Measurements from ENCODE around the gene FGFRL1.

FGFRL1 gene

DNA sequence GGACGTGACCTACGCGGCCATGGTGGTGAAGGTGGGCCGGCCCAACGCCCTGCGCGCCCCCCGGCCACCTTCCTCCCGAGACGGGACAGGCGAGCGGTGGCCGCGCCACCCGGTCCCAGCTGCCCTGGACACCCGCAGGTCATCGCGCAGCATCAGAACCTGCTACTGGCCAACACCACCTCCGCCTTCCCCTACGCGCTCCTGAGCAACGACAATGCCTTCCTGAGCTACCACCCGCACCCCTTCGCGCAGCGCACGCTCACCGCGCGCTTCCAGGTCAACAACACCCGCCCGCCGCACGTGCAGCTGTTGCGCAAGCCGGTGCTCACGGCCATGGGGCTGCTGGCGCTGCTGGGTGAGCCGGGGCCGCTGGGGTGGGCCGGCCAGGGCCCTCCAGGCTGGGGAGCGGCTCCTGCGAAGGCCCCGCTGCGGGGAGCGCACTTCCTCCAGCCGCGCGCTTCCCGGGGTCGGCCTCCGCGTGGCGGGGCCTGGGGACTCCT is 9.2 kb upstream of the FGFRL1 start:
- no peak overlapping the region for H3K4me3 ChIP-seq (ENCODE audit: low read length)
- TF ChIP-seq, protein P1, sequence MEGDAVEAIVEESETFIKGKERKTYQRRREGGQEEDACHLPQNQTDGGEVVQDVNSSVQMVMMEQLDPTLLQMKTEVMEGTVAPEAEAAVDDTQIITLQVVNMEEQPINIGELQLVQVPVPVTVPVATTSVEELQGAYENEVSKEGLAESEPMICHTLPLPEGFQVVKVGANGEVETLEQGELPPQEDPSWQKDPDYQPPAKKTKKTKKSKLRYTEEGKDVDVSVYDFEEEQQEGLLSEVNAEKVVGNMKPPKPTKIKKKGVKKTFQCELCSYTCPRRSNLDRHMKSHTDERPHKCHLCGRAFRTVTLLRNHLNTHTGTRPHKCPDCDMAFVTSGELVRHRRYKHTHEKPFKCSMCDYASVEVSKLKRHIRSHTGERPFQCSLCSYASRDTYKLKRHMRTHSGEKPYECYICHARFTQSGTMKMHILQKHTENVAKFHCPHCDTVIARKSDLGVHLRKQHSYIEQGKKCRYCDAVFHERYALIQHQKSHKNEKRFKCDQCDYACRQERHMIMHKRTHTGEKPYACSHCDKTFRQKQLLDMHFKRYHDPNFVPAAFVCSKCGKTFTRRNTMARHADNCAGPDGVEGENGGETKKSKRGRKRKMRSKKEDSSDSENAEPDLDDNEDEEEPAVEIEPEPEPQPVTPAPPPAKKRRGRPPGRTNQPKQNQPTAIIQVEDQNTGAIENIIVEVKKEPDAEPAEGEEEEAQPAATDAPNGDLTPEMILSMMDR (conservative IDR thresholded peaks at IDR 0.05; ENCODE audit: low read depth, low read length) = no peak
- no peak for DNase-seq (ENCODE audit: low read depth)

DNA sequence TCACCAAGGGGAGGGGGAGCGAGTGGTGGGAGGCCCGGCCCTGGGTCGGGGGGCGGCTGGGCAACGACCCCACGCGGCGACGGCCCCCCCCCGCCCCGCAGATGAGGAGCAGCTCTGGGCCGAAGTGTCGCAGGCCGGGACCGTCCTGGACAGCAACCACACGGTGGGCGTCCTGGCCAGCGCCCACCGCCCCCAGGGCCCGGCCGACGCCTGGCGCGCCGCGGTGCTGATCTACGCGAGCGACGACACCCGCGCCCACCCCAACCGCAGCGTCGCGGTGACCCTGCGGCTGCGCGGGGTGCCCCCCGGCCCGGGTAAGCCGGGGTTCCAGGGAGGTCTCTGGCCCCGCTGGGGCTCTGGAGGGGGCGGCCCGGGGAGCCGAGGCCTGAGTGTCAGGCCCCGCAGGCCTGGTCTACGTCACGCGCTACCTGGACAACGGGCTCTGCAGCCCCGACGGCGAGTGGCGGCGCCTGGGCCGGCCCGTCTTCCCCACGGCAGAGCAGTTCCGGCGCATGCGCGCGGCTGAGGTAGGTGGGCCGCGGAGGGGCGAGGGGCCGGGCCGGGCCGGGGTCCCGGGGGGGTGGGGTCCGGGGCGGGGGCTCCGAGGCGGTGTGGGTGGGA is 8.7 kb upstream of the FGFRL1 start:
- no peak overlapping the region for H3K4me3 ChIP-seq (ENCODE audit: low read length)
- TF ChIP-seq, protein P1 (conservative IDR thresholded peaks at IDR 0.05; ENCODE audit: low read depth, low read length) = no peak
- DNase-seq (ENCODE audit: low read depth) = no peak

DNA sequence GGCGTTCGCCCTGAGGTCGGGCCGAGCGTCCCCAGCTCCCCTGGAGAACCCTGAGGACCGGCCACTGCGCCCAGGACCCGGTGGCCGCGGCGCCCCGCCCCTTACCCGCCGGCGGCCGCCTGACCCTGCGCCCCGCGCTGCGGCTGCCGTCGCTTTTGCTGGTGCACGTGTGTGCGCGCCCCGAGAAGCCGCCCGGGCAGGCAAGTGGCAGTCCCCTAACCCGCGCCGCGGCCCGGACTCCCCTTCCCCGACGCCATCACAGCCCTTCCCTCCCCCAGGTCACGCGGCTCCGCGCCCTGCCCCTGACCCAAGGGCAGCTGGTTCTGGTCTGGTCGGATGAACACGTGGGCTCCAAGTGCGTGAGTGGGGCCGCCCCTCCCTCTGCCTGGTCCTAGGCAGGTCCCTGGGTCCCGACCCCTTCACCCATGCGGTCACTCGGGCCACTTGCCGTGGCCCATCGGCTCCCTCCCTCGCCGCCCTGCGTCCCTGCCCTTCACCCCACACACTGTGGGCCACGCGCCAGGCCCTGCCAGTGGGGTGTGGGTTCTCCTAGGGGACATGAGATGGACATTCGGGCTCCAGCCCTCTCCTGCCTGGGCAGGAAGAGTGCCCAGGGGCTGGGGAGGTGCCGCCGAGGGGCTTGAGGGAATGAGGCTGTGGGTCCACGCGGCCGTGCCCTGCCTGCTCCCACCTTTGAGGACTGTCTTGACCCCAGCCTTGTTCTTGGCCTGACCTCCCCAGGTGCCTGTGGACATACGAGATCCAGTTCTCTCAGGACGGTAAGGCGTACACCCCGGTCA is 8.0 kb upstream of the FGFRL1 start:
- H3K4me3 ChIP-seq (ENCODE audit: low read length) = no peak overlapping the region
- TF ChIP-seq, protein P1 (conservative IDR thresholded peaks at IDR 0.05; ENCODE audit: low read depth, low read length) = no peak
- DNase-seq (ENCODE audit: low read depth) = no peak

DNA sequence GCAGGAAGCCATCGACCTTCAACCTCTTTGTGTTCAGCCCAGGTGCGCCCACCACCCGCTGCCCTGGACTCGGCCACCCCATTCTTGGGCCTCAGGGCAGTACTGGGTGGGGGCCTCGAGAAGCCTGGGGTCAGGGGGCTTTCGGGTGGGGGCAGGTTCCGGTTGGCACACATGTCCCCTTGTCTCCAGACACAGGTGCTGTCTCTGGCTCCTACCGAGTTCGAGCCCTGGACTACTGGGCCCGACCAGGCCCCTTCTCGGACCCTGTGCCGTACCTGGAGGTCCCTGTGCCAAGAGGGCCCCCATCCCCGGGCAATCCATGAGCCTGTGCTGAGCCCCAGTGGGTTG is 7.4 kb upstream of the FGFRL1 start:
- TF ChIP-seq, protein P1 (conservative IDR thresholded peaks at IDR 0.05; ENCODE audit: low read depth, low read length) = no peak
- no peak overlapping the region for H3K4me3 ChIP-seq (ENCODE audit: low read length)
- no peak for DNase-seq (ENCODE audit: low read depth)

DNA sequence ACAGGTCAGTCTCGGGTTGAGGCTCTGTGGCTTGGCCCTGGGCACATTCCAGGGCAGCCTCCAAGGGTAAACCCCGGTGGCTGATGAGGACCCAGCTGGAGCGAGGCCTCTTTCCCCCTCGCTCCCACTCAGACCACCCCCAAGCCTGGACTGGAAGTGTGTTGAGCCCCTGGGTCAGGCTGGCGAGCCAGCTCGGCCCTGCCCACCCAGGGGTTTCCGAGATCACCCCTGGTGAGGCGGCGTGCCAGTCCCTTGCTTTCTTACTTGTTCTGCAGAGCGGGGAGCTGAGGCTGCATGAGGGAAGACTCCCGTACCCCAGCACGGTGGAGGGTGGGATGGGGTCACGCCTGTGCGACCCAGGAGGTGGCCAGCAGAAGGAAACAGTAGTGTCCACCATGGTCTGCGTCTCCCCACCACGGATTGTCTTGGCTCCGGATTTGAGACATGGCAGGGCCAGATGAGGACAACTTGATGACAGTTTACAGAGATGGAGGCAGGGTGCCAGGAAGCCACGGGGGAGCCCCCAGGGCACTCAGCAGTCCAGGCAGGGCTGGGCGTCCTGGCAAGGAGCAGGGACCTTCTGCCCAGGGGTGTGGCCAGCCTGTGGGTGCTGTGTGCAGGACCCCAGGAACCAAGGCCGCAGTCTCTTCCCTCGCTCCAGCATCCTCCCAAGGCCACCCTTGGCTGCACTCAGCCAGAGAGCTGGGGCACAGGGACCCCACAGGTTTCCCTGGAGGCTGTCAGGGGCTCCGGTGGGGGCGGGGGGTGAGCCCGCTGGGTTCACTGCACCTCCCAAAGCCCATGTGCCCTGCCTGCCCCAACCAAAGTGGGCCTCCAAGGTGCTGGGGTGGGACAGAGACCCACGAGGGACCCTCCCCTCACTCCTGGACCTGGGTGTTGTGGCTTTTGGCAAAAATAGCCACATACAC is 6.6 kb upstream of the FGFRL1 start:
- TF ChIP-seq, protein P1 (conservative IDR thresholded peaks at IDR 0.05; ENCODE audit: low read depth, low read length) = no peak
- H3K4me3 ChIP-seq (ENCODE audit: low read length) = no peak overlapping the region
- no peak for DNase-seq (ENCODE audit: low read depth)

DNA sequence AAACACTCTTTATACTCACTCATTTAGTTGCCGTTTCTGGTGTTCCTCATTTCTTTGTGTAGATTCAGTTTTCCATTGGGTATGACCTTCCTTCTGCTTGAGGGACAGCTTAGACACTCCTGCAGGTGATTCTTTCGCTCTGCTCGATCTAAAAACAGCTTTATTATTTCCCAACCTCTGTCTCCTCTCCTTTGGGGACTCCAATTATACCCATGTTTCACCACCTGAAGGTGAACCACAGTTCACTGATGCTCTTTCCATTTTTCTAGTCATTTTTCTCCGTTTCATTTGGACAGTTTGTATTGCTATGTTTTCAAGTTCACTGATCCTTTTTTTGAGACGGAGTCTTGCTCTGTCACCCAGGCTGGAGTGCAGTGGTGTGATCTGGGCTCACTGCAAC is 4.6 kb upstream of the FGFRL1 start:
- TF ChIP-seq, protein P1 (conservative IDR thresholded peaks at IDR 0.05; ENCODE audit: low read depth, low read length) = no peak
- no peak overlapping the region for H3K4me3 ChIP-seq (ENCODE audit: low read length)
- DNase-seq (ENCODE audit: low read depth) = no peak

Data from retinal pigment epithelial cell (primary cell).